ENCODE results near the gene RBM20. TPM values are rescaled to one million over a fixed set of nuclear protein-coding genes. Genes with fewer than 3 reads are reported as not detected.
A peak's percentile ranks its signal among the peaks of the same experiment; 100 is the strongest.

Gene RBM20
- polyA plus RNA-seq, 1 donor = 13.5 TPM

DNA sequence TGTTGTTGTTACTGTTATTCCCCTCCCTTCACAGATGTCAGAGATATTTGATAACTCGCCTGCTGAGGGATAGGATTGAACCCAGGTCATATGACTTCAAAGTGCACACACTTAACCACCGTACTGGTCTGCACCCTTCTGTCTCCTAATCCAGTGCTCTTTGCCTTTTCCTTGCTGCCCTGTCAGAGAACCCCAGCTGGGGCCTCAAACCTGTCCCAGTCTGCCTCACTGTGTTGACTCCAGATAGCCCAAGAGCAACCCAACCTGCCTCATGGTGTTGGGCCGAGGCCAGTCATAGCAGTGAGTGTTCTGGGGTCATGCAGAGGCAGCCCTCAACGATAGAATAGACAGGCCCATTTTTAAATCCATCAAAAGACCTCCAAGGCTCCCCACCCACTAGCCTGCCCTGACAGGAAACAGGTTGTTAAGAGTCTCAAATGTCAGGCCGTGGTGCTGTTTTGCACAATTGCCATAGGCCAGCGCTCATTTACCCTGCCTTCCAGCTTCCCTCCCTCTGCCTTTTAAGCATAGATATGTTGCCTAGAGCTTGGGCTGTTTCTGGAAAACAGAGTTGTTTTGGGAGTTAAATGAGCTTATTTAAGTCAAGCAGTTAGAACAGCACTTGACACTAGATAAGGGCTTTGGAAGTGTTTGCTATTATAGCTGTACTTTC lies 190.6 kb downstream of the RBM20 start:
- DNase-seq (ENCODE audit: low read depth) = peak; percentile 56

DNA sequence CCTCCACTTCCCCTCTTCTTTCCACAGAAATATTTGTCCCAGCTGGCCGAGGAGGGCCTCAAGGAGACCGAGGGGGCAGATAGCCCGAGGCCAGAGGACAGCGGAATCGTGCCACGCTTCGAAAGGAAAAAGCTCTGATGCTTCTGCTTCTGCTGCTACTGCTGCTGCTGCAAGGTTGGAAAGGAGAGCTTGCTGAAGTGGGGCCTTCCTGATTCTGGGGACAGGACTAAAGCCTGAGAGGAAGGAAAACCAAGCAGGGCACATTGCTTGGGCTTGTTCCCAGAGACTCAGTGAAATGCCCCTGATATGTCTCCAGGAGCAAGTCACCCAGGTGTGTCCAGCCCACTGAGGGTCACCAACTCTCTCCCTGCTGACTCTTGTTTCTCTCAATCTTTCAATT lies 191.7 kb downstream of the RBM20 start:
- no peak for DNase-seq (ENCODE audit: low read depth)

DNA sequence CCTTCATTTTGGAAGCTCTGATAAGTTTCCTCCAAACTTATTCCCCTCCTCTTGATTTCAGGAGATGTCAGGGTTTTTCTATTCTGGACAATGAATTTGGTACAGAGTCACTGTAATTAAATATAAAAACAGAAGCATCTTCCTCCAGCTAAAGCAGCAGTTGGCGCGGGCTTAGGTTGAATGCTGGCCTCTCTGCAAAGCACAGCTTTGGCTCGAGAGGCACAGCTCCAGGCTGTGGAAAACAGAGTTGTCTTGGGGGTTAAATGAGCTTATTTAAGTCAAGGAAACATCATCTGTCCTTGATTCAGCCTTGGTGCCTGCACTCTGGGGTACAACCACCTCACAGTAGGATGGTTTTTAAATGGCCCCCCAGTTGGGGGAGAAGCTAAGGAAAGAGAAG lies 192.6 kb downstream of the RBM20 start:
- DNase-seq (ENCODE audit: low read depth) = no peak

DNA sequence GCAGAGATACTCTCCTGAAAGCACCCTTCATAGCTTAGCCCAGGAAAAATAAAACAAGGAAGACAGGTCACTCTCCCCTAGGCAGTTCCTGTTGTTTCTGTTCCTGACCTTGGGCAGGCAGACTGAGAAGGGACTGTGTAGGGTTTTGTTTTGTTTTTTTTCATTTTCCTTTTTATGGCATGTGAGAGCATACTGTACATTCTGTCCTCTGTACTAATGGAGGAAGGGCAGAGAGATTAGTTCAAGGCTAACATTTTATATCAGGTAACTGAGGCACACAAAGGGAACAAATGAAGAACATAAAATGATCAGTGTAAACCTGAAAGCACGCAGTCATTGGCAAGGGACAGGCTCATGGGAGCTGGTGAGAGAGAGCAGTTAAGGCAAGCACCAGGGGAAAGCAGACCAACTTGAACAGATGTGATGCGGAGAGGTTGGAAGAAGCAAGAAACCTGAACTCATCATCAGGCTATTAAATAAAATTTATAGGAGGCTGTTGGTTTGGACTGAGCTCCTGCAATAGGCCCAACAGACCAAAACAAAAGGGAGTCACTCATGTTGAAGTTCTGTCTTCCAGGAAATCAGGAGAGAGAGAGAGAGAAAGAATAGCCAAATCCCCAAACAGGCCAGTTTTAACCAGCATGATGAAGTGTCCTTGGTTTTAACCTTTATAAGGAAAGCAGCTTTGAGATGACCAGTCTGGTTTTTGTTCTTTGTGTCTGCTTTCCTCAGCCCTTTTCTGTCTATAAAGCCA lies 193.5 kb downstream of the RBM20 start:
- DNase-seq (ENCODE audit: low read depth) = no peak

DNA sequence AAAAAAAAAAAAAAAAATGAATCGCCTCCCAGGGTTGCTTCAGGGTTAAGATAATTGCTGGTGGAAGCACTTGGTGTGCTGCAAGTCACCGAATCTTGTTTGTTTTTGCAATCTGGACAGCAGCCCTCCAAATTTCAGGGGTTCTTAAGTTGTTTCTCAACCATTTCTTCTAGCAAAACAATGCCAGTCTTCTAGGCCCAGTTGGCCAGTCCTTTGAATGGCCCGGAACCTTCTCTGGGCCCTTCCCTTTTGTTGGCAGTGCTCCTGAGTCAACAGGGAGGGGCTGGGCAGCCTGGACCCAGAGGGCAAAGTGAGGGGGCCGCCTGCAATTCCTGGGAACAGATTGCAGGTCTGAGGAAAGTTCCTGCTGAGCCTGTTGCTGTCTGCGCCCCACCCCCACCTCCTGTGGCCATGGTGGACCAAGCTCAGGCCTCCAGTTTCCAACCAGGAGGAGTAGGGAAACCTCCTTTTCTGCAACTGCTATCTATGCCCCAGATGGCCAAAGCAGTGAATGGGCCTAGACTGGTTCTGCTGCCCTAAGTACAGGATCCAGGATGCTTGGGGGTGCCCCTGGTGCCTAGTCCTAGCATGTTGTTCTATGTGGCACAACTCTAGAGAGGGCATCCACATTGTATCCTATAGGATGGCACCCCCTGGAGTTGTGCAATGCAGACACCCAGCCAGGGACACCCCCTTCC lies 196.2 kb downstream of the RBM20 start:
- no peak for DNase-seq (ENCODE audit: low read depth)

DNA sequence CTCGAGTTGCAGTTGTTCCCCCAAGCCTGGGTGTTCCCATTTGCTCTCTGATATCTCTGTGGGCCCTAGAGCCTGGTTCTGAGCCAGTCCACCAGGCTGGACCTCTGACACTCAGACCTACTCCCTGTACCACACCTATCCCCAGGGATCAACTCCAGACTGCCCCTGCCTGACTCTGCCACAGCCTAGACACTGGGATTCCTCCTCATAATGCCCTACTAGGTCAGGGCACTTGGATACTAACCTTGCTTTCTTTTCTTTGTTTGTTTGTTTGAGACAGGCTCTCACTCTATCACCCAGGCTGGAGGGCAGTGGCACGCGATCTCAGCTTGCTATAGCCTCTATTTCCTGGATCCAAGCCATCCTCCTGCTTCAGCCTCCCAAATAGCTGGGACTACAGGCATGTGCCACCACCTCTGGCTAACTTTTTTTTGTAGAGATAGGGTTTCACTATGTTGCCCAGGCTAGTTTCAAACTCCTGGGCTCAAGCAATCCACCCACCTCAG lies 196.8 kb downstream of the RBM20 start:
- no peak for DNase-seq (ENCODE audit: low read depth)

DNA sequence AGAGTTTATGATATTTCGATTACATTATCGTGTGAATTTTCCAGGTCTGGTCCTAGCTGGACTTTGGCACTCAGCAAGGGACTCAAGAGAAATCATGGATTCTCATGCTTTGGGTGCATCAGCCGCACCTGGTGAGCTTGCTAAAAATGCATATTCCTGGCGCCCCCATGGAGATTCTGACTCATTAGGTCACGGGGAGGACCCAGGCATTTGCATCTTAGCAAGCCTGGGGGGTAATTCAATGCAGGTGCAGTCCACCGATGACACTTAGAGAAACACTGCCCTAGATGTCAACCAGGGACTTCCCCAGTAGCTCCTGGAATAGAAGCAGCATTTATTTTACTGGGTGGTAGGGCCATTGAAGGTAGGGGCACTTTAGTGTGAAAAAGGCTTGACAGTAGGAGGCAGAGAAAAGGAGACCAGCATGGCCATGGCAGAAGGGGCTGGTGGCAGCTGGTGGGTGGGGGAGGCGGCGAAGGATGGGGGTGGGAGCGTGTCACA lies 197.7 kb downstream of the RBM20 start:
- no peak for DNase-seq (ENCODE audit: low read depth)

DNA sequence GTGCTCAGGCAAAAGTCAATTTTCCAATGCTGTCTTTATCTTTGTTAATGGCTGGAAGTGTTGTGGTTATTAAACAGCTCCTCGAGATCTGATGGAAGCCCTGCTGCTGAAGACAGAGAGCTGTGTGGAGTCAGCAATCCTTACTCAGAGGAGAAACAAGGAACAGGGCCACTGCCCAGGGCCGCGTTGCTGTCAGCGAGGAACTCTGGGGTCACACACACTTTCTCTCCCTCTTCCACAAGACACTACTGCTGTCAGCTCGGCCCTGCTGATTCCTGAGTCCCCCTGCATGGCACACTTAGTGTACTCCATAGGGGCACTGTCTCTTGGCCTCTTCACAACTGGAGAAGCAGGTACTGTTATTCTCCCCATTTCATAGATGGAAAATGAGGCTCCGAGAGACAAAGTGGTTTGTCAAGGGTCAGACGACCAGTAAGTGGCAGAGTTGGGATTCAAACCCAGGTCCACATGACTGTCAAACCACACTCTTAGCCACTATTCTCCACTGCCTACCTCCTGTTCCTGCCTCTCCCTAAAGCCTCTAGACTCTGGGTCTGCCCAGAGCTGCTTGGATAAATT lies 198.3 kb downstream of the RBM20 start:
- DNase-seq (ENCODE audit: low read depth) = no peak

DNA sequence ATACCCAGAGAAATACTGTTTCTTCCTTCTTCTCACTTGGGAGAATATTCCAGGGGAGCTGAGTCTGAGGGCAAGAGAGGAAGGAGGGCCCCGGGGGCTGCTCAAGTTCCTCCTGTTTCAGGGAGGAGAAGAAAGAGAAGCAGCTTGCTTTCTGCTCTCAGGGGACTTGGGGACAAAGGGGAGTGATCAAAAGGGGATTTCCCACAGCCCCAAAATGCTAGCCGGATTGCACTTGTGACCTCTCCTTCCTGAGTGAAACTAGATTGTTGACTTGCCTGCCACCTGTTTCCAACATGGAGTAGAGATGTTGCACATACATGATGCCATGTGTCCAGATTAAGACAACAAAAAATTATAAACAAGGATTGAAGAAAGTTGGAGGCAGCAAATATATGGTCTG lies 198.9 kb downstream of the RBM20 start:
- DNase-seq (ENCODE audit: low read depth) = no peak

DNA sequence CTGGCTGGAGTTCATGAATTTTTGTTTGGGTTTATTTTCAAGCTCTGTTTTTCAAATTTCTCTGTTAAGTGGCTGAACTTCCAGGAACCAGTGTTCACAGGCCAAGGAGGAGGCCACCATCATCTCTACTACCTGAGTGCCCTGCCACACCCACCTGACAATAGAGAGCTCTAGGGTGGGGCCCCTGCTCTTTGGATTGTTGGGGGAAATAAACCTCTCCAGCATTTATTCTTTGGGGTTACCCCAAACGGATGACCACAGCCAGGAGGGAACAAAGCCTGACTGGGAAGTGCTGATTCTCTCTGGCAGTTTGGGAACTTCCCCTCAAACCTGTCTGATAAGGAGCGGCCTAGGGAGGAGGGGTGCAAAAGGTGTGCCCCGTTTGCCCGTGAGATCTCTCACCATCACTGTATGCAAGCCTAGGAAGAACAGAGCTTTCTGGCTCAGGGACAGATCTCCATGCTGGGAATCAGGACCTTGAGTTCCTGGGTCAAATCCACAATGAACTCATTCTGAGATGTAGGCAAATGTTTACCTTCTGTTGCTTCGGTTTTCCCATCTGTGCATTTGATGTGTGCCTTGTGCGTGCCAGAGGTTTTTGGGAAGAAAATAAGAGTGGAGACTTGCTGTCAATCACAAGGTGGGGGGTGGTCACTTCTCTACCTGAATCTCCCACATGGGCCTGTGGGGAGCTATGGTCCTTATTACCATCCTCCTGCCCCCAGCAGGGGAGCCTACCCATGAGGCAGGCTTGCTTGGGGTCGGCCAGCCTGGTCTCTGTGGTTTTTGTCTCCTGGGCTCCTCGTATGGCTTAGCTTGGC lies 199.9 kb downstream of the RBM20 start:
- DNase-seq (ENCODE audit: low read depth) = no peak

DNA sequence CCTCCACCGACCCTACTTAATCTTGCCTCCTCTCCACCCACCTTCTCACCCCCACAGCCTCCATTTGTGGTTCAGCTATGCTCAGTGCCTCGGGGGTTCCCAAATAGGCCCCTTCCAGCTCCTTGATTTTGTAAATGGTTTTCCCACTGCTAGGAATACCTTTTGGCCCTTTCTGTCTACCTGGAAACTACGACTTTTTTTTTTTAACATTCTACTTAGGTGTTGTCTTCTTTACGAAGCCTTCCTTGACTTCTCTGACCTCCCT lies 200.4 kb downstream of the RBM20 start:
- no peak for DNase-seq (ENCODE audit: low read depth)

DNA sequence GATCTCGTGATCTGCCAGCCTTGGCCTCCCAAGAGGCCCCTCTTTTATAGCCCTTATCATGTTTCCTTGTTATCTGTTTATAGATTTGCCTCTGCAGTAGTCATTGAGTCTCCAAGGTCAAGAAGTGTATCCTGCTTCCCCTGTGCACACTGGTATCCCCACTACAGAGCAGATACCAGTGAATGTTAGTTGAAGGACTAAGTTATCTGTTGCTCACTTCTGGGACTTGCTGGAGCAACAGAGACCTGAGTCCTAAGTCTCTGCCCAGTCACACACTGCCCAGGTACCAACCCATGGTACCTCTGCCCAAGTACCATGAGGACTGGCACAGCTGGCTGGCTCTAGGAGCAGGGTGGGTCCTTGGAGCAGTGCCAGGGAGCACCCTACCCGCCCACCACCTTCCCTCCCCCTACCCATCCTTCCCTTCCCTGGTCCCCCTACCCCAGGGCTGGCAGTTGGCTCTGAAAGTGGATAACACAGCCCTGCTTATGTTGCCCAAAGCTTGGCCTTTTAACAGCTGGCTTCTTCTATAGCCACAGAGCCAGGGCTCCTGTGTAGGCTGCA lies 201.1 kb downstream of the RBM20 start:
- no peak for DNase-seq (ENCODE audit: low read depth)

DNA sequence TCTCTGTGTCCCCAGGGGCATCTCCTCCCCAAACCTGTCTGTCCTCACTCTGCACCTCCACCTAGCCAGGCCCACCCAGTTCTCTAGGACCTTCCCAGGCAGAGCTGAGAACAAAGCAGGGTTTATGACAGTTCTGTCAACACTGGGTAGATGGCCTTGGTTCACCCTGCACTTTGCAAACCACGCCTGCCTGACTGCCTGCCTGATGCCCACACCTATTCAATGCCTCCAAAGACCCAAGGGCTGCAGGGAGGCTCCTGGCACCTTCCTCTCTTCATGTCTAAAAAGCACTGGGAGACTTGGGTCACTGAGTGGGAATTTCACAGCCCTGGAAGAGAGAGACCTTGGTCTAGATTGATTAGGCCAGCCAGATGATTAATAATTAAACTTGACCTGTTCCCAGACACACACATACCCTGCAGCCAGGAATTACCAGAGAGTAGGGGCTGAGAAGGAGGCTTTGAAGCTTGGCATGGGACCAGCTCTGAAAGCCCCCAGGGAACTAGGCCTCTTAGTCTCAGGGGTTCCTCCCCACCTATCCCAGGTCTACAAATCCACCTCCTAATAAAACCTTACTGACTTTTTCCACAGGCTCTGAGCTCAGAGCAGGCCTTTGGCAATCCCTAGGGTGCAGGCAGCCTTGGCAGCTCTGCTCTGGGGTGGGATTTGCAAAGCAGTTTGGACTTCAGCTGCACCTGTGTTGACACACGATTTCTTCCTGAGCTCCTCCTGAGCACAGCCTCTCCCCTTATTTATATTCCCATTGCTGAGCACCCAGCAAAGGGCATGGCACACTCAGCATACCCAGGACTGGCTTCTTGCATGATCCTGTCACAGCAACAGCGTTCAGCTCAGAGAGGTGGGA lies 201.9 kb downstream of the RBM20 start:
- no peak for DNase-seq (ENCODE audit: low read depth)

DNA sequence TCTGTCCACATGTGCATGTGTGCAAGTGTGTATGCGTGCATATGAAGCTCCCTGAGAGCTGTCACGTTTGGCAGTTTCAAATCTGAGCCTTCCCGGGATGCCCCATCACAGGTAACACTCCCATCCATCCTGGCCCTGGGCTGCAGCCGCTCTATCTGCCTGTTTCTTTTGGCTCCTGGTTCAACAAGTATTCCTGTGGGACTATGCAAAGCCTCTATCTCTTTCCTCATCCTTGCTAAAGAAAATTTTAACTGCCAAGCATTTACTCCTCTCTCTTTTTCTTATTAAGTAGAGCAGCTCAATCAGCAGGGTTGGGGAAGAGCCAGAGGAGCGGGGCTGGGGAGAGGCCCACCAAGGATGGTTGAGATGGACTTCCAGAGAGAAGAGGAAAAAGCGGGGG lies 203.2 kb downstream of the RBM20 start:
- no peak for DNase-seq (ENCODE audit: low read depth)

DNA sequence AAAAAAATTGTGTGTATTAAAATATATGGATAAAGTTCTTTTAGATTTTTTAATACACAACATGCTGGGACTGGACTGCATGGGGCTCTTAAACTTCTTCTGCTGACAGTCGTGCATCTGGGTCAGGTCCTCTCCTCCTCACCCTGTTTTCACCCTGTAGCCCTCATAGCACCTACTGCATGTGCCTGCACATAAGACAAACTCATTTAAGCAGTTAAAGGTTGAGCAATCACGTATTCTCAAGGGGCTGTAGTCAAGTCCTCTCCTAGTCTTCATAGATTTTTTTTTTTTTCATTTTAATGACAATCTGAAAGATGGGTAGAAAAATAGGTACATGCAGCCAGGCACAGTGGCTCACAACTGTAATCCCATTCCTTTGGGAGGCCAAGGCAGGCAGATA lies 204.0 kb downstream of the RBM20 start:
- no peak for DNase-seq (ENCODE audit: low read depth)

DNA sequence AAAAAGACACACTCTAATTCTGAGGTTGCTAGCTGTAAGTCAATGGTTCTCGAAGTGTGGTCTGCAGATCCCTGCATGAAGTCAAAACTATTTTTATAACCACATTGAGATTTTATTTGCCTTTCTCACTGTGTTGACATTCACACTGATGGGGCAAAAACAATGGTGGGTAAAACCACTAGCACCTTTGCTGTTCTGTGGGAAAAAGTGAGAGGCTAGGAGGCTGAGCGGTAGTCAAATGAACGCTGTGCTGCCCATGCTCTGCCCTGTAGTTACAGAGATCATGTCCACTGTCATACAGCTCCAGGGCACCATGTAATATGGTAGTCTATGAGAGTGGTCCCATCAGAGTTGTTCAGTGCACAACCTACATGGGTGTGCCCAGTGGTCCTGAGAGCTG lies 206.0 kb downstream of the RBM20 start:
- DNase-seq (ENCODE audit: low read depth) = no peak

DNA sequence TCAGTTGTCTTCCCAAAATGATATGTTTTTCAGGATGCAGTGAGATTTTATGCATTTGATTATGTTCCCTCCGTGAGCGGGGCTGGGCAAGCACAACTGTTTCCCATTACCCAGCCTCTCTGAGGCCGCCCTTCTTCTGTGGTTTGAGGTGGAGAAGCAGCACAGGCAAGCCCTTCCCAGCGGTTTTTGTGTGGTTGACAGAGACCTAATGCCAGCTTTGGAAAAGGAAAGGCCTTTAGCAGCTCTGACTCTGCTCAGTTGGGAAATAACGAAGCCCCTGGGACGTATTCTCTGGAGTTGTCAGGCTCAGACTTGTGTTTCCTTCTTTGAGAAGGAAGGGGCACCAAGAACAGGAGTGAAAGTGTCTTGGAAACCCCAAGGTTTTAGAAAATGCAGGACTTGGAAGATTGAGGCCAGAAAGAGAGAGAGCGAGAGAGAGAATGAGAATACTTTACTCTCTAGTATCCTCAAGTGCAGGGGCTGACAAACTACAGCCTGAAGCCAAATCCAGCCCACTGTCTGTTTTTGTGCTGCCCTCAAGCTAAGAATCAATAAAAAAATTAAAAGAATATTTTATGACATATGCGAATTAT lies 207.0 kb downstream of the RBM20 start:
- DNase-seq (ENCODE audit: low read depth) = no peak

DNA sequence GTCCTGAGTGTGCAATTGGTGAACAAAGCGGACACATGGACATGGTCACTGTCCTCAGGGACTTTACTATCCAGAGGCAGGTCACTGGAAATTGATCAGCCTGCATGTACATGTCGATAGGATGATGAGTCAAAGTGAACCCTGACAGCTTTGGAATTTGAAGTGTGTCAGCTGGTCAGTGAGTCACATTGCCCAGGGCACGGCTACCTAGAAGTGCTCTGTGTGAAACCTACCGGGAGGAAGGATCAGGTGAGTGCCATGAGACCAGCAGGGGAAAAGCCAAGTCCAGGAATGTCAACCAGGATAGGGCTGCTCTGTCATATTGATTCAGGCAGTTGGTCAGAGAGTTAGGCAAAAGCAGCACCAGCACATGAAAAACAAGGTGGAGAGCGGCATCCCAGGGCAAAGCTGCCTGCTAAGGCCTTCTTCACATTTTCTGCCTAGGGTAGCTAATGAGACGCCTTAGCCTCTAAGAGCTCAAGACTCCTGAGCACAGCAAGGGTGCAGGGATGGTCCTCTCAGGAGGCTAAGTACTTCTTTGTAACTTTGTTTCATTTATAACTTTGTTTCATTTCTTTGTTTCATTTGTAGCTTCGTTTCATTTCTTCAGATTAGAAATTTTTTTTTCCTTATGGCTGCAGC lies 208.2 kb downstream of the RBM20 start:
- DNase-seq (ENCODE audit: low read depth) = no peak

DNA sequence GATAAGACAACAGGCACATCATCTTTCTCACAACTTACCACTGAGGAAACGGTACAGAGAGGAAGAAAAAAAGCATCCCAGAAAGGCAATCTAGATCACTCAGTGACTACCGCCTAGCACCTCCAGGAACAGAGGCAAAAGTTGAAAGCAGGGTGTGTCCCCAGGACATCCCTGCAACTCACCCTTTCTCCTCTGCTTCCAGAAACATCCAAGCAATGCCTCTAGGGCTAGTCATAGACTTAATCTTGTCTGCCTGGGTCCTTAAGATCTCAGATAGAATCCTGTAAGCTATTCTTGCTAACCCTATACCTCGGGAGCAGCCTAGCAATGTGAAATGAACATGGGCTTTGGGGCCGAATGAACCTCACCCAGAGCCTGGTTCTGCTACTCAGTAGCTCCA lies 208.8 kb downstream of the RBM20 start:
- DNase-seq (ENCODE audit: low read depth) = no peak
